ENCODE measurements around the gene RELN. TPM values are rescaled to one million over a fixed set of nuclear protein-coding genes. Genes with fewer than 3 reads are reported as not detected.

RELN gene
- total and polyA plus RNA-seq, 5 donors from 2014 or later = not detected

DNA sequence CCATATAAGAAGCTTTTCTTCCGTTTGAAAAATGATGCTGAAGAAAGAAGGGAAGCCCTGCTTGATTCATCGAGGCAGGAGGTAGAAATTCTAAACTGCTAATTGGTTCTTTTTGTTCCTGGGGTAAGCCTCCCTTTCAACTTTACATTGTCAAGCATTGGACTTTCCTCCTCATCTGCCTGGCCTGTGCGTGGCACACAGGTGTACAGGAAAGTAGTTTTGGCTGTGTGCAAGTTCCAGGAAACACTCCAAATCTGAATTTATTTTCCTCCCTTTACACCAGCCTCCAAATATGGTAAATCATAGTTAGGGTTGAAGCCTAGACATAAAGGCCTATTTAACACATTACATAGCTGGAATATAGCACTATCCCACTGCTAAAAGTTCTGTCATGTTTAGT lies 18.2 kb upstream of the RELN start:
- H3K27me3 Mint-ChIP-seq = peaks cover 18% of the 10 kb centered on the region
- H3K9me3 ChIP-seq (ENCODE audit: control insufficient read depth in 2 of 2, low read length in 2 of 2) = no peaks in the 10 kb centered on the region
- H3K27ac ChIP-seq (ENCODE audit: insufficient read depth, low read length, poor library complexity, severe bottlenecking) = no peak overlapping the region
- peaks cover 2% of the 10 kb centered on the region for H3K27me3 ChIP-seq (ENCODE audit: control insufficient read depth, insufficient read depth, low read length)
- no peaks in the 10 kb centered on the region for H3K36me3 Mint-ChIP-seq
- DNase-seq (no peak), ATAC-seq (ENCODE audit: low read depth in 2 of 2) (no peak)
- no peak overlapping the region for H3K27ac Mint-ChIP-seq
- H3K36me3 ChIP-seq (ENCODE audit: control insufficient read depth, insufficient read depth, low read length) = no peaks in the 10 kb centered on the region
- H3K4me3 Mint-ChIP-seq = no peak overlapping the region
- no peaks in the 10 kb centered on the region for H3K4me1 ChIP-seq (ENCODE audit: control insufficient read depth, insufficient read depth, low read length, poor library complexity, severe bottlenecking)
- no peaks in the 10 kb centered on the region for H3K4me1 Mint-ChIP-seq
- peaks cover 0 to 4% (median 0%) of the 10 kb centered on the region in 7 donors for H3K9me3 Mint-ChIP-seq
- no peak overlapping the region for H3K4me3 ChIP-seq (ENCODE audit: low read depth, low read length)

DNA sequence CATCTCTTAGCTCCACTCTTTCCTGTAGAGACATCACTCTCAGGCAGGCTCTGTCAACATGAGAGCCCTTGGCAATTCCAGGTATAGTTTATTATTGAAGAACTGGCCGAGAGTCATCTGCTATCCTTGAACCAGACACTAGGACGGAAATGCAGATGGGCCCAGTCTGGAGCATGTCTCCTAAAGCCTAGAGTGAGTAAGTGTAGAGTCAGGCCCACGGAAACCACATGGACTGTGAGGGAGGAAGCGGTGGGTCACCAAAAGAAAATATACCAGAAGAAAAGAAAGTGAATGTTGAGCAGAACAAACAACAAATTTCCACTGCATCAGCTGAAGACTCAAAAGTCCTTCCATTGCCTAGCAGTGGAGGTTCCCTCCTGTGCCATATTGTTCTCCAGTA lies 15.7 kb upstream of the RELN start:
- Mint-ChIP-seq H3K4me1 (no peaks in the 10 kb centered on the region), H3K9me3 (peaks cover 0 to 4% (median 0%) of the 10 kb centered on the region in 7 donors), H3K4me3 (no peak overlapping the region), H3K27ac (no peak overlapping the region), H3K36me3 (no peaks in the 10 kb centered on the region), H3K27me3 (peaks cover 10% of the 10 kb centered on the region)
- Histone ChIP-seq H3K36me3 (ENCODE audit: control insufficient read depth, insufficient read depth, low read length) (no peaks in the 10 kb centered on the region), H3K27me3 (ENCODE audit: control insufficient read depth, insufficient read depth, low read length) (no peaks in the 10 kb centered on the region), H3K4me1 (ENCODE audit: control insufficient read depth, insufficient read depth, low read length, poor library complexity, severe bottlenecking) (no peaks in the 10 kb centered on the region), H3K27ac (ENCODE audit: insufficient read depth, low read length, poor library complexity, severe bottlenecking) (no peak overlapping the region), H3K4me3 (ENCODE audit: low read depth, low read length) (no peak overlapping the region), H3K9me3 (ENCODE audit: control insufficient read depth in 2 of 2, low read length in 2 of 2) (no peaks in the 10 kb centered on the region)
- no peak for DNase-seq
- no peak for ATAC-seq (ENCODE audit: low read depth in 2 of 2)

DNA sequence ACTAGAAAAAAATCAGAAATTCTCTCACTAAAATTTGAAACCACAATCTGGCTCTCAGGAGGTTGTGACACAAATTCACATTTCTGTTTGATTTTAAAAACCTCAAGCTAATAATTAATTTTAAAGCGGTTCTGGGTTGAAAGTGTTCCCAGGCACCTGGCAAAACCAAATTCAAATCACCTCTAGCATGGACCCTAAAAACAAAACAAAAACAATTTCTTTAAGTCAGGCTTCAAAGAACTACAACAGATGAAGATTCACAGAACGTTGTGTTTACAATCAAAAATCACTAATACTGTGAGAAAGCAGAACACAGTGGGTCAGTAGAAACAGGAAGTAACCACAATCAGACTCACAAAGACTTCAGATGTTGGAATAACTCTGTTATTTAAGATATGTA lies 7.2 kb upstream of the RELN start:
- Mint-ChIP-seq H3K27ac (no peak overlapping the region), H3K36me3 (no peaks in the 10 kb centered on the region), H3K4me1 (no peaks in the 10 kb centered on the region), H3K4me3 (no peak overlapping the region), H3K9me3 (no peaks in the 10 kb centered on the region), H3K27me3 (peaks cover 18% of the 10 kb centered on the region)
- Histone ChIP-seq H3K4me3 (ENCODE audit: low read depth, low read length) (no peak overlapping the region), H3K4me1 (ENCODE audit: control insufficient read depth, insufficient read depth, low read length, poor library complexity, severe bottlenecking) (no peaks in the 10 kb centered on the region), H3K27me3 (ENCODE audit: control insufficient read depth, insufficient read depth, low read length) (peaks cover 9% of the 10 kb centered on the region), H3K36me3 (ENCODE audit: control insufficient read depth, insufficient read depth, low read length) (no peaks in the 10 kb centered on the region), H3K27ac (ENCODE audit: insufficient read depth, low read length, poor library complexity, severe bottlenecking) (no peak overlapping the region), H3K9me3 (ENCODE audit: control insufficient read depth in 2 of 2, low read length in 2 of 2) (no peaks in the 10 kb centered on the region)
- no peak for DNase-seq
- no peak for ATAC-seq (ENCODE audit: low read depth in 2 of 2)

DNA sequence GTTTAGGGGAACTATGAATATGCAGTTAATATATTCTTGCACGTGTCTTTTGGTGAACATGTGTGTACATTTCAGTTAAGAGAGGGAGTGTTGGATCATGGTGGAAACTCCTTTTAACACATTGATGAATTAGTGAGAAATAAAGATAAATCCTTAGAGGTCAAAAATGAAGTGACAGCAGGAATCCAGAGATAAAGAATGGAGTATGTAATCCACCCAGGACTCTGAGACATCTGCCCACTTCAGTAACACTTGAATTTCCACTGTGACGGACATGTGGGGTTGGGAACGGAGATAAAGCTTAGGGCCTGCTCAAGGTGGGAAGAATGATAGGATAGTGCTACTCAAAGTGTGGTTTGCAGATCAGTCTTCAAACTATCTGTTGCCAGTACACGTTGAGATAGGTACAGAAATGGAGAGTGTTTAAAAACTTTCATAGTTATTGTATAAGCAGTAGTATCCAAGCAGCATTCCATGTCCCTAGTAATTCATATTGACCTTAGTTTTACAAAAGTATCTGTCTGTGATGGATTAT lies 6.6 kb upstream of the RELN start:
- Histone ChIP-seq H3K9me3 (ENCODE audit: control insufficient read depth in 2 of 2, low read length in 2 of 2) (no peaks in the 10 kb centered on the region), H3K36me3 (ENCODE audit: control insufficient read depth, insufficient read depth, low read length) (no peaks in the 10 kb centered on the region), H3K4me3 (ENCODE audit: low read depth, low read length) (no peak overlapping the region), H3K4me1 (ENCODE audit: control insufficient read depth, insufficient read depth, low read length, poor library complexity, severe bottlenecking) (no peaks in the 10 kb centered on the region), H3K27ac (ENCODE audit: insufficient read depth, low read length, poor library complexity, severe bottlenecking) (no peak overlapping the region), H3K27me3 (ENCODE audit: control insufficient read depth, insufficient read depth, low read length) (peaks cover 13% of the 10 kb centered on the region)
- DNase-seq (no peak), ATAC-seq (ENCODE audit: low read depth in 2 of 2) (no peak)
- H3K27me3 Mint-ChIP-seq = peaks cover 23% of the 10 kb centered on the region
- H3K4me3 Mint-ChIP-seq = no peak overlapping the region
- H3K36me3 Mint-ChIP-seq = no peaks in the 10 kb centered on the region
- H3K27ac Mint-ChIP-seq = no peak overlapping the region
- H3K9me3 Mint-ChIP-seq = no peaks in the 10 kb centered on the region
- no peaks in the 10 kb centered on the region for H3K4me1 Mint-ChIP-seq

DNA sequence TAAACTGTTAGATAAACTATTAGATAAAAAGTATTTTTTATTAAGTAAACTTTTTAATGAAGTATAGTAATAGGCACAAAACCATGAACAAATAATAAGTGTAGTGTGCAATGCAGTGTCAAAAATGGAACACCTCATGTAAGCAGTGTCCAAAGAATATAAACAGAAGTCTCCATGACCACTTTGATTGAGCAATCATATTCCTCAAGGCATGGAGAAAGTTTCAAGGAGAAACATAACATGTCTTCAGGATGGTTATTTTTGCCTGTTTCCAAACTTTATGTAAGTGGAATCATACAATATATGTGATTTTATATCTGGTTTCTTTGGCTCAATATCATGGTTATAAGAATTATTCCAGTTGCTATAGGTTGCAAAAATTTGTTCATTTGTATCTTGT lies 6.1 kb upstream of the RELN start:
- Histone ChIP-seq H3K4me1 (ENCODE audit: control insufficient read depth, insufficient read depth, low read length, poor library complexity, severe bottlenecking) (no peaks in the 10 kb centered on the region), H3K36me3 (ENCODE audit: control insufficient read depth, insufficient read depth, low read length) (no peaks in the 10 kb centered on the region), H3K9me3 (ENCODE audit: control insufficient read depth in 2 of 2, low read length in 2 of 2) (no peaks in the 10 kb centered on the region), H3K4me3 (ENCODE audit: low read depth, low read length) (no peak overlapping the region), H3K27me3 (ENCODE audit: control insufficient read depth, insufficient read depth, low read length) (peaks cover 16% of the 10 kb centered on the region), H3K27ac (ENCODE audit: insufficient read depth, low read length, poor library complexity, severe bottlenecking) (no peak overlapping the region)
- DNase-seq (no peak), ATAC-seq (ENCODE audit: low read depth in 2 of 2) (no peak)
- no peaks in the 10 kb centered on the region for H3K36me3 Mint-ChIP-seq
- H3K27ac Mint-ChIP-seq = no peak overlapping the region
- no peaks in the 10 kb centered on the region for H3K9me3 Mint-ChIP-seq
- peaks cover 29% of the 10 kb centered on the region for H3K27me3 Mint-ChIP-seq
- H3K4me1 Mint-ChIP-seq = peaks cover 0 to 2% (median under 1%) of the 10 kb centered on the region in 4 donors
- H3K4me3 Mint-ChIP-seq = no peak overlapping the region

DNA sequence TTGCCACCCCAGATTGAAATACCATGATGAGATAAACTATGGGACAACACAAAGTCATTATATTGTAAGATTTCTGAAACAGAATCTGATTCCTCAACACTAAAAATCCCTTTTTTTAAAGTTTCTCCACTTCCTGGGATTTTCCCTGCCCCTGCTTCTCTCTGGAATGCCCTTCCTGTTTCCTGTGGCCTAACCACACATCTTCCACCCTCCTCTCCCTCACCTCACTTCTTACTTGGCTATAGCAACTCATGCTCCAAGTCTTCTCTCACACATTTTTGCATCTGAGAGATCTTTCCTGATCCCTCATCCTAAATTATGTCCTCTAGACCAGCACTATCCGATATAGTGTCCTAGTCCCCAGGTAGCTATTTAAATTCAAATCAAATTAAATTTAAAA lies 4.1 kb upstream of the RELN start:
- Histone ChIP-seq H3K27me3 (ENCODE audit: control insufficient read depth, insufficient read depth, low read length) (peaks cover 19% of the 10 kb centered on the region), H3K4me1 (ENCODE audit: control insufficient read depth, insufficient read depth, low read length, poor library complexity, severe bottlenecking) (peaks cover 8% of the 10 kb centered on the region), H3K4me3 (ENCODE audit: low read depth, low read length) (no peak overlapping the region), H3K36me3 (ENCODE audit: control insufficient read depth, insufficient read depth, low read length) (no peaks in the 10 kb centered on the region), H3K27ac (ENCODE audit: insufficient read depth, low read length, poor library complexity, severe bottlenecking) (no peak overlapping the region), H3K9me3 (ENCODE audit: control insufficient read depth in 2 of 2, low read length in 2 of 2) (no peaks in the 10 kb centered on the region)
- H3K27ac Mint-ChIP-seq = no peak overlapping the region
- H3K36me3 Mint-ChIP-seq = no peaks in the 10 kb centered on the region
- H3K27me3 Mint-ChIP-seq = peaks cover 31% of the 10 kb centered on the region
- DNase-seq (no peak), ATAC-seq (ENCODE audit: low read depth in 2 of 2) (no peak)
- peaks cover 0 to 9% (median 5%) of the 10 kb centered on the region in 4 donors for H3K4me1 Mint-ChIP-seq
- no peak overlapping the region for H3K4me3 Mint-ChIP-seq
- H3K9me3 Mint-ChIP-seq = peaks cover 0 to 2% (median 0%) of the 10 kb centered on the region in 7 donors

DNA sequence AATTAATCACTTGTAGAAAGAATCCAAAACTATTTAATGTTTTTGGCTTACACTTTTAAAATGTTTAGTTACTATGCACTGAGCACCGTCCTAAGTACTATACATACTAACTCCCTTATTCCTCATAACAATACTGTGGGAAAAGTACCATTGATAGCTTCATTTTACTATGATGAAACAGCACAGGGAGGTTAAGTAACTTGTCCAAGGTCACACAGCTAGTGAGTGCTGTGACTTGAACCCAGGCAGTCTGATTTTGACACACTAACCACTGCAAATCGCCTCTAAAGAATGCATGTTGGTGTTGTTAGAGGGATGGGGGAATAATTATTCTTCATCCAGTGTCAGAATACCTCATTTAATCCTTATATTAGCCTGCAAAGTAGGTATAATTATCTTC lies 1.9 kb upstream of the RELN start:
- no peaks in the 10 kb centered on the region for H3K9me3 ChIP-seq (ENCODE audit: control insufficient read depth in 2 of 2, low read length in 2 of 2)
- Mint-ChIP-seq H3K4me1 (peaks cover 0 to 13% (median 8%) of the 10 kb centered on the region in 4 donors), H3K27me3 (peaks cover 46% of the 10 kb centered on the region), H3K4me3 (no peak overlapping the region), H3K27ac (no peak overlapping the region), H3K36me3 (no peaks in the 10 kb centered on the region), H3K9me3 (peaks cover 0 to 2% (median 0%) of the 10 kb centered on the region in 7 donors)
- H3K4me3 ChIP-seq (ENCODE audit: low read depth, low read length) = no peak overlapping the region
- no peaks in the 10 kb centered on the region for H3K36me3 ChIP-seq (ENCODE audit: control insufficient read depth, insufficient read depth, low read length)
- H3K27me3 ChIP-seq (ENCODE audit: control insufficient read depth, insufficient read depth, low read length) = peaks cover 25% of the 10 kb centered on the region
- no peak for DNase-seq
- ATAC-seq (ENCODE audit: low read depth in 2 of 2) = no peak
- peaks cover 8% of the 10 kb centered on the region for H3K4me1 ChIP-seq (ENCODE audit: control insufficient read depth, insufficient read depth, low read length, poor library complexity, severe bottlenecking)
- H3K27ac ChIP-seq (ENCODE audit: insufficient read depth, low read length, poor library complexity, severe bottlenecking) = no peak overlapping the region

DNA sequence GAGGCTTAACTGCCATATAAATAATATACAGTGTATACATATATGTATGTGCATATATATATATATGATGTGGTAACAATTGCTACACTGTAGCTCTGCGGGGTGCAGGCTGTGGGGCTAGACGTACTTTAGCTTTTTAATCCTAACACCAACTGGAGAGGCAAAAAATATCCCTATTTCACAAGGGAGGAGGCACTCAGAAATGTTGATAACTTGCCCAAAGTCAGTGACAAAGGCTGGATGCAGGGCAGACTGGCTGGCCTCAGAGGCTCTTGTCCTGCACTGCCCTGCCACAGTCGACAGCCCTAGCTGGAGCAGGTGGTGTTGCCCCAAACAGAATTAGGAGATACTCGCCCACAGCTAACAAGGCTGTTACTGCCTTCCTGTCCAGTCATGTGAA lies 1.5 kb upstream of the RELN start:
- DNase-seq = no peak
- Histone ChIP-seq H3K27me3 (ENCODE audit: control insufficient read depth, insufficient read depth, low read length) (peaks cover 25% of the 10 kb centered on the region), H3K4me1 (ENCODE audit: control insufficient read depth, insufficient read depth, low read length, poor library complexity, severe bottlenecking) (peaks cover 8% of the 10 kb centered on the region), H3K27ac (ENCODE audit: insufficient read depth, low read length, poor library complexity, severe bottlenecking) (no peak overlapping the region), H3K9me3 (ENCODE audit: control insufficient read depth in 2 of 2, low read length in 2 of 2) (no peaks in the 10 kb centered on the region), H3K36me3 (ENCODE audit: control insufficient read depth, insufficient read depth, low read length) (no peaks in the 10 kb centered on the region), H3K4me3 (ENCODE audit: low read depth, low read length) (no peak overlapping the region)
- peaks cover 0 to 2% (median 0%) of the 10 kb centered on the region in 7 donors for H3K9me3 Mint-ChIP-seq
- no peaks in the 10 kb centered on the region for H3K36me3 Mint-ChIP-seq
- H3K27ac Mint-ChIP-seq = no peak overlapping the region
- peaks cover 0 to 13% (median 8%) of the 10 kb centered on the region in 4 donors for H3K4me1 Mint-ChIP-seq
- peaks cover 46% of the 10 kb centered on the region for H3K27me3 Mint-ChIP-seq
- no peak overlapping the region for H3K4me3 Mint-ChIP-seq
- ATAC-seq (ENCODE audit: low read depth in 2 of 2) = no peak

All from CD4-positive, CD25-positive, alpha-beta regulatory T cell (primary cell).